GM12878 (cell line): ENCODE results near the gene SARS1.

Experiments
- ATF3 ChIP-seq: IDR thresholded peaks from 2 replicates; pipeline ENCODE4 v1.6.1; 2011; ENCODE audit warnings: low read depth, mild to moderate bottlenecking, low read length, moderate library complexity, borderline replicate concordance; ENCODE audit errors: extremely low read depth
- CREB1 ChIP-seq: IDR thresholded peaks from 2 replicates; pipeline ENCODE4 v1.6.1; 2012; ENCODE audit warnings: low read depth, mild to moderate bottlenecking, inconsistent platforms
- CTCF ChIP-seq, 3 experiments: IDR thresholded peaks in 2 of 3; conservative IDR thresholded peaks in 1 of 3; 2 replicates each; pipeline ENCODE4 v1.5.1; 2011; ENCODE audit warnings: low read depth in 3 of 3, low read length in 3 of 3, mild to moderate bottlenecking in 3 of 3, control low read depth in 2 of 3, moderate library complexity in 2 of 3, inconsistent platforms in 1 of 3, mixed read lengths in 1 of 3; ENCODE audit not compliant: control insufficient read depth in 2 of 3, insufficient read depth in 1 of 3; ENCODE audit errors: extremely low read depth in 1 of 3
- E2F8 ChIP-seq: fragments of 450-650 bp; IDR thresholded peaks from 2 replicates; pipeline ENCODE4 v1.6.1; 2018; ENCODE audit warnings: mild to moderate bottlenecking, low read depth, moderate library complexity; ENCODE audit not compliant: partially characterized antibody
- FOS ChIP-seq: IDR thresholded peaks from 3 replicates; pipeline ENCODE4 v1.6.1; 2011; ENCODE audit warnings: borderline replicate concordance; ENCODE audit not compliant: insufficient read length; ENCODE audit errors: extremely low read depth
- POLR2A ChIP-seq: IDR thresholded peaks from 2 replicates; pipeline ENCODE4 v1.6.1; 2011; ENCODE audit warnings: low read depth, mild to moderate bottlenecking, low read length

- TF ChIP-seq ATF3 = no peak
- TF ChIP-seq CTCF (IDR thresholded peaks at IDR 0.05 in 2 of 3, conservative IDR thresholded peaks at IDR 0.05 in 1 of 3; ENCODE audit: control insufficient read depth in 2 of 3, extremely low read depth in 1 of 3, insufficient read depth in 1 of 3, low read depth in 3 of 3, low read length in 3 of 3) = no peak
- no peak for TF ChIP-seq FOS
- no peak for TF ChIP-seq POLR2A
- TF ChIP-seq E2F8 = no peak
- no peak for TF ChIP-seq CREB1
Observed at GRCh38 chr1:109186733-109187086, 27.0 kb upstream of the SARS1 start.
